Cardiac septum (tissue), 1 donor: ENCODE measurements around the gene GPLD1. TPM values are rescaled to one million over a fixed set of nuclear protein-coding genes. Genes with fewer than 3 reads are reported as not detected.
A peak's percentile ranks its signal among the peaks of the same experiment; 100 is the strongest.

Experiments
- DNase-seq: peaks from one replicate; pipeline ENCODE4 v3.0.0-alpha.2; 2020; ENCODE audit warnings: low spot score
- intact Hi-C: fragments of 100-400 bp; cut with DNase I; formaldehyde crosslinking; loops from one replicate; pipeline ENCODE4 v1.14.0; 2022
- total RNA-seq: library from RNA; stranded (reverse); fragmentation: NEBNext Ultra II Directional; extraction: Animal tissue kit (Norgen Biotek cat#: 25700); gene quantifications from one replicate; pipeline ENCODE4 v1.2.1, GENCODE V29; 2021
- donor health status: DM: no; HTN: no; CAD: no.

Gene GPLD1
- total RNA-seq, 1 donor from 2014 or later: 0.81 TPM

DNA sequence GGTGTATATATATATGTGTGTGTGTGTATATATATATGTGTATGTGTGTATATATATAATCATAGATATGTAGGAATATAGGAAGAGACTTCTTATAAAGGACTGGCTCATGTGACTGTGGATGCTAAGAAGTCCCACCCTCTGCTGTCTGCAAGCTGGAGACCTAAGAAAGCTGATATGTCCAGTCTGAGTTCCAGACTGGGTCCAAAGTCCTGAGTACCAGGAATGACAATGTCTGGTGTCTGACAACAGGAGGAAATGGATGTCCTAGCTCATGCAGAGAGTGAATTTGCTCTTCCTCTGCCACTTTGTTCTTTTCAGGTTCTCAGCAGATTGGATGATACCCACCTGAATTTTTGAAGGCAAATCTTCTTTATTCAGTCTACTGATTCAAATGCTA lies 12.5 kb upstream of the GPLD1 start:
- DNase-seq: no peak
- intact Hi-C loops: no loop called here

DNA sequence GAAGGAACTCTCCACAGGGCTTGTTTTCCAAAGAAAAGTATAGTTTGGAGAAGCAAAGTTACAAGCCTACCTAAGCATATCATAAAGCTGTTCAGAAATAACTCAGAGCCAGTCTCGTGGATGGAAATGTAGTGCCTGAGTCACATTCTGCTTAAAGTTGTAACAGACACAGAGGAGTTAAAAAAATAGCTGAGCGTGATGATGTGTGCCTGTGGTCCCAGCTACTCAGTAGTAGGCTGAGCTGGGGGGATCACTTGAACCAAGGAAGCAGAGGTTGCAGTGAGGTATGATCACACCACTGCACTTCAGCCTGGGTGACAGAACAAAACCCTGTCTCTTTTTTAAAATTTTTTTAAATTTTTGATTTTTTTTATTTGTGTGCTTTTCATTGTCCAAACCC lies 12.0 kb upstream of the GPLD1 start:
- intact Hi-C loops: no loop called here
- DNase-seq: no peak

DNA sequence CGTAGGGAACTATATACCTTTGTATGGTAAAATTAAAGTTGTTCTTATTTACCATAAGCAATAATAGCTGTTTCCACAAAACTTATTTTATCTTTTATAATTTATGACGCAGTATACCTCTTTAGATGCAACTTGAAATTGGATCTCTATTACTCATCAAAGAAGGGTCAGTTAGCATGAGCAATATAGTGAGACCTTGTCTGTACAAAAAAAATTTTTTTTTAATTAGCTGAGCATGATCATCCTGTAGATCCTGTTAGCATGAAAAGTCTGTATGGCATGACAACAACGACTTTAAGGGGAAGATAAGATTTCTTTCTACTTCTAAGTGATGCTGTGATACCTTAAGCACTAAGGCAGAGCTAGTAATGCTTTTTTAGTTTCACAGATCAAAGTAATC lies 11.3 kb upstream of the GPLD1 start:
- intact Hi-C loops: no loop called here
- DNase-seq: no peak

DNA sequence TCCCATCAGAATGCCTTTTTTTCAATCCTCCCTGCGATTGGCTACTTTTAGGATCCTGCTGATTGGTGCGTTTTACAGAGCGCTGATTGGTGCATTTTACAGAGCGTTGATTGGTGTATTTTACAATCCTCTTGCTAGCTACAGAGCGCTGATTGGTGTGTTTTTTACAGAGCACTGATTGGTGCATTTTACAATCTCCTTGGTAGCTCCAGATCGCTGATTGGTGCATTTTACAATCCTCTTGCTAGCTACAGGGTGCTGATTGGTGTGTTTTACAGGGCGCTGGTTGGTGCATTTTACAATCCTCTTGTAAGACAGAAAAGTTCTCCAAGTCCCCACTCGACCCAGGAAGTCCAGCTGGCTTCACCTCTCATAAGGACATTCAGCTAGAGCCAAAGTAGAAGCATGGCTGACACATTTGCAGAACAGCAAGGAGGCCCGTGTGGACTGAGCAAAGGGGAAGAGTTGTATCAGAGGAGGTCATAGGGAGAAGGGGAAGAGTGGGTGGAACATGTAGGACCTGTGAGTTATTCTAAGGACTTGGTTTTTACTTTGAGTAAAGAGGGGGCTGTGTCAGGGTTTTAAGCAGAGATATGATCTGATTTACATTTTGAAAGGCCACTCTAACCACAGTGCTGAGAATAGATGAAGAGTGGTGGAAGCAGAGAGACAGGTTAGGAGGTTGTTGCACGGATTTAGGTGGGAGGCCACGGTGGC lies 8.0 kb upstream of the GPLD1 start:
- intact Hi-C loops: no loop called here
- no peak for DNase-seq

DNA sequence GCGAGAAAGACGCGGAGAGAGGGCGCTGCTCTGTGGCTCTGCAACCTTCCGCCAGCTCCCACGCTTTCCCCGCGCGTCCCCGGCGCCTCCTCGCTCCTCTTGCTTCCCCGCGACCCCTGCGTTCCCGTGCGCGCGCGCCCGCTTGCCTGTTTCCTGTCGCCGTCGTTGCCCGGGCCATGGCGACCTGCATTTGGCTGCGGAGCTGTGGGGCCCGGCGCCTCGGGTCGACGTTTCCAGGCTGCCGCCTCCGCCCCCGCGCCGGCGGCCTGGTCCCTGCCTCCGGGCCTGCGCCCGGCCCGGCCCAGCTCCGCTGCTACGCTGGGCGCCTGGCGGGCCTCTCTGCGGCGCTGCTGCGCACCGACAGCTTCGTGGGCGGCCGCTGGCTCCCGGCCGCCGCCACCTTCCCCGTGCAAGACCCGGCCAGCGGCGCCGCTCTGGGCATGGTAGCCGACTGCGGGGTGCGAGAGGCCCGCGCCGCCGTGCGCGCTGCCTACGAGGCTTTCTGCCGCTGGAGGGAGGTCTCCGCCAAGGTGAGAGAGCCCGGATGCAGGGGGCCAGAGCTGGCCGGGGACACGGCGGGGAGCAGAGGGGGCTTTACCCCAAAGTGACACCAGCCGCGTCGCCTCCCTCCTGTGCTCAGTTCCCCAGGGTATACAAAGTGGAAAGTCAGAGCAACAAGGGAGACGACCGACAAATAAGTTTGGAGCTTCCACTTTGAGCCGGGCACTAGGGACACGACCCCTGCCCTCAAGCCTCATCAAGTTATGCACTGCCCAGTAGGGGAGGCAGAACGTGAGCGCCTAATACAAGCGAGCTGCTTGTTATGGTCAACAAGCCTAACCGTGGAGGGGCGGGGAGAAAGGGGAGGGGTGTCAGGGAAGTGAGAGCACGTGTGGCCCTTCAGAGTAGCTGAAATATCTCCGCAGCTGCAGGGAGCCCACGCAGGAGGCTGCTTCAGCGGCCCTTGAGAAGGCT lies 5.7 kb upstream of the GPLD1 start, which contains the start of gene ALDH5A1:
Gene ALDH5A1 (plus strand): TSS at position 149 of the 975 bp plus-strand sequence. CDS start 28 bp downstream, at position 177.
- intact Hi-C loops: no loop called here
- DNase-seq: peak; percentile 90

DNA sequence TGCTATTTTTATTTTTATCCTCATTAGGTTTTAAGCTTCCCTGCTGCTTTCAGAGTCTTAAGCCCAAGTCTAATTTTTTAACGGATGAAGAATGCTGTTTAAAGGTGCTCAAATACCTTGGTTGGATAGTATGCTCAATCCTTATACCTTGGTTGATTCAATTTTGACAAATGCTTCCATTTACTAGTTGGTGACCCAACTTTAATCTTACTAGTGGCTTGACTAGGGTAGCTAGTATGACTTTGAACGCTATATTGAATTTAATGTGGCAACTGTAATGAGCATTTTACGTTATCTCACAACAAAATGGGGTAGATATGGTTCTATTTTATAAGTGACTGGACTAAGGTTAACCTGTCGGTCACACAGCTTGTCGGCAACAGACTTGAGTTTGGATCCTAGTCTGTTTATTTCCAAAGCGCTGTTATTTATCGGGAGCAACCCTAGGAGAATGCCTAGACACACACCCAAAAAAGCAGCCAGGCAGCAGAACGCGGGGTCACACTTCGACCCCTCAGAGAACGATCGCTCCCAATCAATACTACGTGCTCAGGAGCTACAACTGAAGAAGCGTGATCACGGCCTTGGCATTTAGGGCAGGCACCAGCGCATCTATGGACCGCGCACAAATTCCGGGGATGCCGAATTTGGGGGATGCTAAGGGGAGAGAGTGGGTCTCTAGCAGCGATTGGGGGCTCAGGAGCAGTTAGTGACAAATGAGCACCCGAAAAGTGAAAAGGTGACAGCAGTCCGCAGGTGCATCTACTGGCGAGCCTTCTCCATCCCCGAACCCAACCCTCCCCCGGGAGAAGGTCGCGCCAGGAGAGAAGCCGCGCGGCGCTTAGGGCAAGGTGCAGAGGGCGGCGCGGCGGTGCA lies 4.8 kb upstream of the GPLD1 start:
- DNase-seq: no peak

DNA sequence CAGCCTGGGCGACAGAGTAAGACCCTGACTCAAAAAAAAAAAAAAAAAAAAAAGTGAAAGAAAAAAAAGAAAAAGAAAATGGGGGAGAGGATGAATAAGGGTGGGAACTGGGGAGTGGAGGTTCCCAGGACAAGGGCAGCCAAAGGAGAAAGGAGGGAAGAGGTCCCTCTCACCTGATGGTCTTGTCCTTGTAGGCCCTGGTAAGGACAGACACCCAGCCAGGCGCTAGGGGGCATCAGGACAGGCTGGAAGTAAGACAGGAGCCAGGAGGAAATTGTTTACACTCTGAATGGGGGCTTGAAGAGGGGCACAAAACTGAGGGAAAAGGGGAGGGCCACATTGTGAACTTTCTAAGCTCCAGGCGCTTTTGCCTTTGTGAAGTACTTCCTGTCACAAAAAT lies 3.1 kb upstream of the GPLD1 start:
- intact Hi-C loops: no loop called here
- DNase-seq: no peak

More for the DNA sequence above, 4.8 kb upstream of the GPLD1 start:
- intact Hi-C loops: no loop called here

DNA sequence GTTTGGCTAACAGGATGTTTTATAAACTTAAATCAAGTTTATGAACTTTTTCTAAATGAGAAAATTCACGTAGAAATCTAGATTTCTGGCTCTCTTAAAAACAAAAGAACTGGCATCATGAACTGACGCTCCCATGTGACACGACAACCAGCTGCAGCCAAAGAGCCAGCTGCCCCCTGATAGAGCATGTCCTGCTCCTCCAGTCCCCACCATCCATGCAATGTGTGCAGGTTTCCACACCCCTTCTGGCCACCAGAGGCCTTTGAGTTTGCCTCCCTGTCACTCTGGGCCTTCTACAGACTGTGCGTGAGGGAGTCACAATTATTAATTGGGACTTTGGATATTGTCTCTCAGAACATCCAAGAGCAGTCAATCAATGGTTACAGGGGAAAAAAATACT lies 1.6 kb upstream of the GPLD1 start:
- DNase-seq: no peak
- intact Hi-C loops: no loop called here

DNA sequence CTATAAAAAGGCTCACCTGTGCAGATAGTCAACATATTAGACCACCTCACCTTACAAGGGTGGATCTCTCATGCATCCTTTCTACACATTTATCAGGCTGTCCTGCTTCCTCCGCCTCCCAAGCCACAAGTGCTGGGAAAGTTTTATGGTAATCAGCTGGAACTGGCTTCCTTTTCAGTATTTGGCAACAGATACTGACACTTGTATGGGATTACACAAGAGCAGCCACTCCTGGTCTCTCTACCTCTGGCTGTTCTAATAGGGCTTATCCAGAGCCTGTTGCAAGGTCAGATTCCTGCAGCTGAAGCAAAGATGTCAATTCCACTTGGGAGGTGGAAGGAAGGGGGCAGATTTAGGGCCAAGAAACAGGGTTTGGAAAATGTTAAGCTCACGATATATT lies 503 bp upstream of the GPLD1 start:
- no peak for DNase-seq
- intact Hi-C loops: no loop called here

DNA sequence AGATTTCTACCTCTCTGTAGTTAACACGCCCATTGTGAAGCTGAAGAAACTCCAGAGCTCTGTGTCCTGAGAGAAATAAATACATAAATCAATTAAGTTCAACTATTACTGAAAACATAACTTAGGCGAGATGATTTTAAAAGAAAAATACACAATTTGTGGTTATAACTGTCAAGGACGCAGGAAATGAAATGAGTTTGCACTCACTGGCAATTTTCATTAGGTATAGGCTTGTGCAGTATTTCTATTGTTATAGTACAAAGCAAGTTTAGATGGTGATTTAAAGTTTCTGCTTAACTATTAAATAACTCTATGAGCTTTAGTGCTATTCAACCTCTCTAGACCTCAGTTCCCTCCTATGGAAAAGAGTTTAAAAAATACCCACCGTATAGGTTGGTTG lies 3.3 kb downstream of the GPLD1 start:
- intact Hi-C loops: no loop called here
- no peak for DNase-seq

DNA sequence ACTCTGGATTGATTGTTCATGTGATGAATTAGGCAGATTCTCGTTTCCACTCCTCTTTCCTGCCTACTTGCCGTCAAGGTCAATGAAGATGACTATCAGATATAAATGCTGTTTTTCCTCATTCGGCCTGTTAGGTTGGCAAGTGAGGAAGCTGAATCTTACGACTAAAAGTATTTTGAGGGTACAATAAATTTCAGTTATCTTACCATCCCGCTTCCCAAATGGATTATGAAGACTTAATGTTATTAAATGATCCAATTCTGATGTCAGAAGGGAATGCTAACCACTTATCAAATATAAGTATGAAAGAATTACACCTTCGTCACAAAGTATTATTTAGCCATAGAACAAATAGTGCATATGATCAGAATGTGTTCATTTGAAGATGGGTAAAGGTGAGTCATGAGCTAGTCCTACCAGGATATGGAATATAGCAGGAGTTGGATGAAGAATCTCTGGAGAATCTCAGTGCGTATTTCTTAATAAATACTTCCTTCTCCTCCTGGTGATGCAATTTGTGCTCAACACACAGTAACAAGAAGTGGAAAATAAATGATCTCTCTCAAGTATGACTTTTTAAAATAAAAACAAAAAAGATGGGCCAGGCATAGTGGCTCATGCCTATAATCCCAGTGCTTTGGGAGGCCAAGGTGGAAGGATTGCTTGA lies 4.6 kb downstream of the GPLD1 start:
- intact Hi-C loops: no loop called here
- DNase-seq: no peak

DNA sequence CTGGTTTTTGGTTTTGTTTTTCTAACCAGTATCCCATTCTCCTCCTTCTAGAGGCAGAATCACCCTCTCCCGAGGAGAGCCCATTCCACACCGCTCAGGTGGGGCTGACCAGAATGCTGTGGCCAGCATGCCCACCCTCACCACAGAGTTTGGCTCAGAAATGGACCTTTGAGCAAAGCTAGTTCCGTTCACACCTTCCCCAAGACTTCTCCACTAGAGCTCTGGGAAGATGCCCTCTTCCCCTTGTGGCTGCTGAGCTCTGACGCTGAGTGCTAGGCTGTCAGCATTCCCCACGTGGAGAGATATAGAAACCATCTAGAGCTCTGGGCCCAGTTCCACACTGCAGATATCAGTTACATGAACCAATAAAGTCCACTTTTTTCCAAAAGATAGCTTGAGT lies 7.9 kb downstream of the GPLD1 start:
- no peak for DNase-seq
- intact Hi-C loops: no loop called here

DNA sequence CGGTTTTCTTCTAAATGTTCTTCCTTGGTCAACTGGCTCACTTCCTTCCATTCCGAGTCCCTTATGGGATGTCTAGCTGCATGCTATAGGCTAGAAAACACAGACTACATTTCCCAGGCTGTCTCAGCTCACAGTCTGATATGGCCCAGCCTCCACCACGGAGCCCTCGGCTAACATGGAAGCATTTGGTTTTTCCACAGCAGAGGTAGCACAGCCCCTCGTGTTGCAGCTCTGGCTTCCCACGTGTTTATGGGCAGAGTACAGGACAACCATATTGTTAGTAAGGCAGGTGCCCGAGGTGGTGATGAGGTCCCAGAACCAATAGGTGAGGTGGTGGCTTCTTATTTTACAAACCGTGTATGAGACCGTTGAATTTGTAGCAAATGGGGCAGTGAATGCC lies 8.7 kb downstream of the GPLD1 start:
- DNase-seq: no peak
- intact Hi-C loops: no loop called here

DNA sequence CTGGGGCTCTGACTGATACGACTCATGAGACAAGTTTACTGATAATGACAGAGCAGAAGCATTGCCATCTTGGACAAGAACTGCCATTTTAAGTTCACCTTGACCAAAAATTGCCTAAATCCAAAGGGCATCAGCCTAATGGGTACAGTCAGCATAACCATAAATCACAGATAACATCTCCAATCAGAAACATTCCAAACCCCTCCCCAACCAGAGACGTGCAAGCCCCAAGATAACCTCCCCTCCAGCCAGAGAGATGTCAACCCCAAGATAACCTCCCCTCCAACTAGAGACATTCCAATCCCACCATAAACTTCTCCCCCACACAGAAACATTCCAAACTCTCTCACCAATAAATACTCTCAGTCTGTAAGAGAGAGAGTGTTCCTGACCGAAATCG lies 10.5 kb downstream of the GPLD1 start:
- DNase-seq: no peak
- intact Hi-C loops: no loop called here

DNA sequence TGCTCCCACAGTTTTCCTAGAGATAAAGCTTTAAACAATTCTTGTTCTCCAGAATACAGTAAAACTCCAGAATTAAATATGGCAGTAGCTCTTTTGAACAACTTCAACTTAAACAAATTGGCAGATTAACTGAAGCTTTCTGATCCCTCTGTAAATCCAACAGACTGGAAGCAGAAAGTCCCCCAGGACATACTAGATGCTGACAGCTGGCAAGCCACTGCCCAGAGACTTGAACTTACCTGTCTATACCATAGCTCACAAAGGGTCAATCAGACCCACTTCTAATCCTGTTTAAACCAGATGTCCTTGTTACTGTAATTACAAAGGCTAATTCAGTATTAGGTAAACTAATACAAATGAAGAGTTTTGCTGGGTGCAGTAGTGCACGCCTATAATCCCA lies 12.3 kb downstream of the GPLD1 start:
- DNase-seq: no peak
- intact Hi-C loops: no loop called here

DNA sequence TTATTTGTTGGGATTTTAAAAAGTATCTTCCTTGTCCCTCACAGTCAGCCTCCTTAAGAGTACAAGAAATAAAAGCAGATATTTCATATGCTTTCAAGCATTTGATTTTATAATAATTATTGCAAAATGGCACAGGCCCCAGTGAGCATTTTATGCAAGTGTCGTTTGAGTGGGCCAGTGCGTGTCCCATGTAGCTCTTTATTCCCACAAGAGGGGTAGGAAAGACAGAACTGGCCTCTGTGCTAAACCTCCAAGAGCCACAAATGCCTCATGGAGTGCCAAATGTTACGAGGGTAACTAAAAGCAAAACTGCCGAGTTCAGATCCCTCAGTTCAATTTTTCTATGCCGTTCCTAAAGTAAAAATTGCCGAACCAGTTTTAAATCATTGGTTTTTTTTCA lies 12.7 kb downstream of the GPLD1 start:
- intact Hi-C loops: no loop called here
- DNase-seq: no peak

DNA sequence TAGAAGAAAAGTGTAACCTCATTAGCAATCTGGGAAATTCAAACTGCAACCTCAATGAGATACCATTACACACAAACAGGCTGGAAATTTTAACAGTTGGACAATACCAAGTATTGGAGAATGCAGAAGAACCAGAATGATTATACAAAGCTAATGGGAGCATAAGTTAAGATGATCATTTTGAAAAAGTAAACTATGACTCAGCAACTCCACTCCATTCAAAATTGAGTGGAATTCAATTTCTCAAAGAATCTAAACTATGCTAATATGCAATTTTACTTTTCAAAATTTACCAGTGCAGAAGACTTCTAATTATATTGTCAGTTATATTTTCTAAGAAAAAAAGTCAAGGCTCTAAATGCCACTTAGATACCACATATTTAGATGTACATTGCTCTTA lies 17.2 kb downstream of the GPLD1 start:
- no peak for DNase-seq
- intact Hi-C loops: no loop called here

DNA sequence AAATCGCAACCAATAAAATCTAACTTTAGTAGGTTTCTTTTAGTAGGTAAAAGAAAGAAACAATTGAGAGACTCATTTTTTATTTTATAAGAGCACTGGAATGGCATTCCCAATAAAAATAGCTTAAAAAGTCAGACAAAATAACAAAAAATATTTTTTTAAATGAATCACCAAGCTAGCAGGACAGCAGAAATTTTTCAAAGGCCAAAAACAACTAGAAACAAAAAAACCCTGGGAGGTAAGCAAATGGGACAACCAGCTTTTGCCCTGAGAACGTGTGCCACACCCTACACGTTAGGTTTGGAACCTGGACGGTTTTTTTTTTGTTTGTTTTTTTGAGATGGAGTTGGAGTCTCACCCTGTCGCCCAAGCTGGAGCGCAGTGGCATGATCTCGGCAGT lies 19.6 kb downstream of the GPLD1 start:
- no peak for DNase-seq
- intact Hi-C loops: no loop called here

DNA sequence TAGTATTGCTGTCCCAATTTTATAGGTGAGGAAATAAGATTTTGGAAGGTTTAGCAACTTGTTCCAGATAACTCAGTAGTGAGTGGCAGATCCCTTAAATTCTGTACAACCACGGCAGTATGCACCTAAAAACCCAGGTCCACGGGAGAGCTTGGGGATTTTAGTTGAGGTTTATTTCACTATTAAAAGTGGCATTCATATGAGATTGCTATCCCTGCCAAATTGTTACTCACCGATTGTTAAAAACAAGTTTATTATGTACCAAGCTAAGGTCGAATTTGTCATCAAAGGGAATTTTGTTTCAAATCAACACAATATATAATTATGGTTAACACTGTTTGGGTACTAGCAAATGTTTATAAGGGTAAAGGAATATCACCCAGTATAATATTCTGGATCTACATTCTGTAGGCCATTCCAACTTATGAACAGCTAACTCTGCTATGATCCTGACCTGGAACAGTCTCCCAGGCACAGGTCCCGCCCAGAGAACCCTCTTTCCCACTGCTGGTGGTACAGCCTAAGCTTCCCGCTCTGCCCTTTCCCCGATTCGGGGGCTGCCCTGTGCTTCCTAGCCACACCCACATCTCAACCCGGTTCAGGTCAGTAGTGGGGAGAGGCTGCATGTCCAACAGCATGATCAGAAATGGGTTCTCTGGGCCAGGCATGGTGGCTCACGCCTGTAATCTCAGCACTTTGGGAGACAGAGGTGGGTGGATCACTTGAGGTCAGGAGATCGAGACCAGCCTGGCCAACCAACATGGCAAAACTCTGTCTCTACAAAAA lies 24.9 kb downstream of the GPLD1 start:
- intact Hi-C loops: no loop called here

More for the DNA sequence above, 24.9 kb downstream of the GPLD1 start:
- no peak for DNase-seq
